Activated CD4-positive, alpha-beta T cell treated with anti-CD3 and anti-CD28 coated beads for 36 hours (primary cell): ENCODE results near the gene TTC21A. TPM values are rescaled to one million over a fixed set of nuclear protein-coding genes. Genes with fewer than 3 reads are reported as not detected.

Experiments
- ATAC-seq: fragments of 200-7000 bp; cut with Tn5 transposase; one replicate; pipeline ENCODE4 v1.10.0; 2021; ENCODE audit warnings: mild to moderate bottlenecking, moderate library complexity
- CTCF ChIA-PET: fragments of 350-600 bp; sonication (Branson Sonifier 250); formaldehyde crosslinking; loops from one replicate; lab custom pipeline; 2021; ENCODE audit warnings: antibody characterized with exemption; lab: Charles Lee
- POLR2A ChIA-PET: fragments of 350-600 bp; sonication (Branson Sonifier 250); formaldehyde crosslinking; loops from one replicate; lab custom pipeline; 2021; ENCODE audit warnings: antibody characterized with exemption, inconsistent platforms; lab: Charles Lee
- DNase-seq: peaks from one replicate; pipeline ENCODE4 v3.0.0-alpha.2; 2020
- H3K27ac Mint-ChIP-seq: one replicate; pipeline ENCODE4 v1.8.0; 2021; ENCODE audit warnings: mixed read lengths
- H3K27me3 Mint-ChIP-seq: one replicate; pipeline ENCODE4 v1.8.0; 2021; ENCODE audit warnings: mixed read lengths
- H3K36me3 Mint-ChIP-seq: one replicate; pipeline ENCODE4 v1.8.0; 2021; ENCODE audit warnings: low read depth, mixed read lengths
- H3K4me1 Mint-ChIP-seq: one replicate; pipeline ENCODE4 v1.8.0; 2021; ENCODE audit warnings: mixed read lengths
- H3K4me3 Mint-ChIP-seq: one replicate; pipeline ENCODE4 v1.8.0; 2021; ENCODE audit warnings: mild to moderate bottlenecking, moderate library complexity, mixed read lengths
- H3K9me3 Mint-ChIP-seq: one replicate; pipeline ENCODE4 v1.8.0; 2021; ENCODE audit warnings: low read depth, mixed read lengths
- intact Hi-C, 2 experiments: fragments of 100-400 bp; cut with DNase I in 1 of 2; cut with micrococcal nuclease in 1 of 2; formaldehyde crosslinking; loops; one replicate each; pipeline versions ENCODE4 v1.14.2 to v1.15.1; 2022 to 2024; cut with DNase I, micrococcal nuclease
- total RNA-seq, 2 experiments: library from RNA; stranded (reverse); gene quantifications; one replicate each; pipeline ENCODE4 v1.2.3, GENCODE V29; 2021

The TTC21A gene
- total RNA-seq, 2 experiments from 2014 or later, result 1.8 to 2.3 TPM

GRCh38 chr3:39138804-39139415 lies 31.4 kb downstream of the TTC21A start:
- Mint-ChIP-seq H3K27ac (no peak overlapping the region), H3K9me3 (no peaks in the 10 kb centered on the region), H3K4me3 (no peak overlapping the region), H3K36me3 (peaks cover 45% of the 10 kb centered on the region), H3K4me1 (peaks cover 34% of the 10 kb centered on the region), H3K27me3 (no peaks in the 10 kb centered on the region)
- DNase-seq, result no peak
- peak; percentile 65 for ATAC-seq
- ChIA-PET POLR2A (interaction anchor here (0.6 to 0.9 kb wide), 3 partner anchors 12 to 171 kb away, joined by 3 to 4 read pairs (median 3); partner anchors contain the start of gene XIRP1), CTCF (no interaction called here)
- intact Hi-C loops, result no loop called here

- ATAC-seq, result no peak
- Mint-ChIP-seq H3K4me3 (no peak overlapping the region), H3K27ac (no peak overlapping the region), H3K36me3 (peaks cover 51% of the 10 kb centered on the region), H3K27me3 (no peaks in the 10 kb centered on the region), H3K9me3 (no peaks in the 10 kb centered on the region), H3K4me1 (peaks cover 40% of the 10 kb centered on the region)
- ChIA-PET CTCF (interaction anchor here (0.5 kb wide), 1 partner anchor 39 kb away, joined by 3 read pairs; no protein-coding TSS in a partner anchor), POLR2A (interaction anchor here (0.6 to 0.9 kb wide), 3 partner anchors 12 to 171 kb away, joined by 3 to 4 read pairs (median 3); partner anchors contain the start of gene XIRP1)
- no peak for DNase-seq
- intact Hi-C loops, result no loop called here
Observed at GRCh38 chr3:39139442-39139841, 32.0 kb downstream of the TTC21A start.

GRCh38 chr3:39140341-39140971 lies 33.0 kb downstream of the TTC21A start:
- Mint-ChIP-seq H3K4me3 (no peak overlapping the region), H3K4me1 (peaks cover 43% of the 10 kb centered on the region), H3K27me3 (no peaks in the 10 kb centered on the region), H3K36me3 (peaks cover 57% of the 10 kb centered on the region), H3K9me3 (no peaks in the 10 kb centered on the region), H3K27ac (peak overlapping the region; percentile 35)
- ChIA-PET CTCF (no interaction called here), POLR2A (interaction anchor here (0.8 kb wide), 1 partner anchor 37 kb away, joined by 3 read pairs; no protein-coding TSS in a partner anchor)
- intact Hi-C loops, result no loop called here
- no peak for DNase-seq
- ATAC-seq, result no peak

- no peak for ATAC-seq
- Mint-ChIP-seq H3K27ac (peak overlapping the region; percentile 35), H3K4me1 (peaks cover 51% of the 10 kb centered on the region), H3K4me3 (peak overlapping the region; percentile 9), H3K9me3 (no peaks in the 10 kb centered on the region), H3K27me3 (no peaks in the 10 kb centered on the region), H3K36me3 (peaks cover 65% of the 10 kb centered on the region)
- no peak for DNase-seq
- ChIA-PET CTCF (interaction anchor here (1.5 to 2.4 kb wide), 2 partner anchors 14 to 147 kb away, joined by 3 to 9 read pairs; no protein-coding TSS in a partner anchor), POLR2A (interaction anchor here (0.8 kb wide), 1 partner anchor 37 kb away, joined by 3 read pairs; no protein-coding TSS in a partner anchor)
- intact Hi-C loops, result no loop called here
Observed at GRCh38 chr3:39141171-39141995, 33.9 kb downstream of the TTC21A start.

- H3K27ac Mint-ChIP-seq, result no peak overlapping the region
Observed at GRCh38 chr3:39142067-39142466, 34.6 kb downstream of the TTC21A start.

GRCh38 chr3:39143051-39143885 lies 35.8 kb downstream of the TTC21A start:
- Mint-ChIP-seq H3K27ac (no peak overlapping the region), H3K4me1 (peaks cover 70% of the 10 kb centered on the region), H3K4me3 (no peak overlapping the region), H3K27me3 (no peaks in the 10 kb centered on the region), H3K9me3 (no peaks in the 10 kb centered on the region), H3K36me3 (peaks cover 80% of the 10 kb centered on the region)
- no peak for DNase-seq
- intact Hi-C loops, result no loop called here
- POLR2A ChIA-PET, result interaction anchor here (0.9 to 1.0 kb wide), 2 partner anchors 14 to 34 kb away, joined by 3 read pairs; no protein-coding TSS in a partner anchor
- CTCF ChIA-PET, result interaction anchor here (0.6 to 2.4 kb wide), 6 partner anchors 13 to 149 kb away, joined by 3 to 9 read pairs (median 3); no protein-coding TSS in a partner anchor
- ATAC-seq, result no peak

More at GRCh38 chr3:39142067-39142466, 34.6 kb downstream of the TTC21A start:
- DNase-seq (no peak), ATAC-seq (no peak)
- peaks cover 72% of the 10 kb centered on the region for H3K36me3 Mint-ChIP-seq
- no peak overlapping the region for H3K4me3 Mint-ChIP-seq
- H3K4me1 Mint-ChIP-seq, result peaks cover 58% of the 10 kb centered on the region
- no peaks in the 10 kb centered on the region for H3K9me3 Mint-ChIP-seq
- ChIA-PET CTCF (interaction anchor here (1.5 to 2.4 kb wide), 2 partner anchors 15 to 146 kb away, joined by 3 to 9 read pairs; no protein-coding TSS in a partner anchor), POLR2A (interaction anchor here (0.7 kb wide), 1 partner anchor 146 kb away, joined by 3 read pairs; no protein-coding TSS in a partner anchor)
- intact Hi-C loops, result no loop called here
- no peaks in the 10 kb centered on the region for H3K27me3 Mint-ChIP-seq

GRCh38 chr3:39144095-39144747 lies 36.7 kb downstream of the TTC21A start:
- DNase-seq (no peak), ATAC-seq (no peak)
- Mint-ChIP-seq H3K4me1 (peaks cover 72% of the 10 kb centered on the region), H3K9me3 (no peaks in the 10 kb centered on the region), H3K36me3 (peaks cover 88% of the 10 kb centered on the region), H3K27ac (peak overlapping the region; percentile 38), H3K4me3 (no peak overlapping the region), H3K27me3 (no peaks in the 10 kb centered on the region)
- intact Hi-C loops, result no loop called here
- ChIA-PET CTCF (interaction anchor here (0.9 to 2.4 kb wide), 4 partner anchors 12 to 148 kb away, joined by 3 to 9 read pairs (median 4); no protein-coding TSS in a partner anchor), POLR2A (no interaction called here)

GRCh38 chr3:39144748-39145380 lies 37.4 kb downstream of the TTC21A start:
- no peaks in the 10 kb centered on the region for H3K27me3 Mint-ChIP-seq
- no peak overlapping the region for H3K4me3 Mint-ChIP-seq
- no peaks in the 10 kb centered on the region for H3K9me3 Mint-ChIP-seq
- ATAC-seq (no peak), DNase-seq (no peak)
- peaks cover 94% of the 10 kb centered on the region for H3K36me3 Mint-ChIP-seq
- POLR2A ChIA-PET, result no interaction called here
- intact Hi-C loops, result no loop called here
- CTCF ChIA-PET, result interaction anchor here (0.6 to 2.9 kb wide), 6 partner anchors 11 to 144 kb away, joined by 3 to 10 read pairs (median 4); no protein-coding TSS in a partner anchor
- H3K4me1 Mint-ChIP-seq, result peaks cover 72% of the 10 kb centered on the region
- peak overlapping the region; percentile 38 for H3K27ac Mint-ChIP-seq

GRCh38 chr3:39146083-39146501 lies 38.6 kb downstream of the TTC21A start:
- Mint-ChIP-seq H3K36me3 (peaks cover 94% of the 10 kb centered on the region), H3K27ac (peak overlapping the region; percentile 68), H3K4me3 (peak overlapping the region; percentile 20), H3K9me3 (no peaks in the 10 kb centered on the region), H3K4me1 (peaks cover 73% of the 10 kb centered on the region), H3K27me3 (no peaks in the 10 kb centered on the region)
- DNase-seq (no peak), ATAC-seq (no peak)
- ChIA-PET POLR2A (interaction anchor here (1.5 kb wide), 1 partner anchor 11 kb away, joined by 4 read pairs; no protein-coding TSS in a partner anchor), CTCF (interaction anchor here (0.5 to 2.9 kb wide), 11 partner anchors 12 to 145 kb away, joined by 3 to 10 read pairs (median 3); no protein-coding TSS in a partner anchor)
- intact Hi-C loops, result no loop called here
